HG03520 (cell line): ENCODE data around the gene ARHGAP26.

ENCODE experiments used
- ATAC-seq: cut with Tn5 transposase; IDR thresholded peaks from one replicate; pipeline ENCODE4 v1.9.1; 2021; ENCODE audit warnings: mild to moderate bottlenecking, moderate library complexity; ENCODE audit not compliant: unreplicated experiment

The ARHGAP26 gene

GRCh38 chr5:143130613-143131305, 360.6 kb downstream of the ARHGAP26 start:
- no peak for ATAC-seq

- no peak for ATAC-seq
Measured at GRCh38 chr5:143131972-143132371, 361.8 kb downstream of the ARHGAP26 start.

GRCh38 chr5:143132739-143133138, 362.6 kb downstream of the ARHGAP26 start:
- no peak for ATAC-seq

GRCh38 chr5:143133721-143134120, 363.5 kb downstream of the ARHGAP26 start:
- ATAC-seq, result no peak

GRCh38 chr5:143134269-143134668, 364.1 kb downstream of the ARHGAP26 start:
- ATAC-seq, result no peak

GRCh38 chr5:143134900-143135299, 364.7 kb downstream of the ARHGAP26 start:
- peak; percentile 59 for ATAC-seq

GRCh38 chr5:143135832-143136551, 365.8 kb downstream of the ARHGAP26 start:
- no peak for ATAC-seq

GRCh38 chr5:143138839-143139238, 368.7 kb downstream of the ARHGAP26 start:
- no peak for ATAC-seq

GRCh38 chr5:143139585-143139984, 369.4 kb downstream of the ARHGAP26 start:
- ATAC-seq, result no peak

- ATAC-seq, result no peak
Measured at GRCh38 chr5:143140492-143141203, 370.5 kb downstream of the ARHGAP26 start.

GRCh38 chr5:143141652-143142051, 371.5 kb downstream of the ARHGAP26 start:
- no peak for ATAC-seq

- no peak for ATAC-seq
Measured at GRCh38 chr5:143142596-143143435, 372.6 kb downstream of the ARHGAP26 start.

GRCh38 chr5:143143973-143144372, 373.8 kb downstream of the ARHGAP26 start:
- ATAC-seq, result no peak

GRCh38 chr5:143145243-143146160, 375.3 kb downstream of the ARHGAP26 start:
- no peak for ATAC-seq

- no peak for ATAC-seq
Measured at GRCh38 chr5:143146161-143146560, 376.0 kb downstream of the ARHGAP26 start.

GRCh38 chr5:143147383-143147782, 377.2 kb downstream of the ARHGAP26 start:
- ATAC-seq, result no peak

- ATAC-seq, result no peak
Measured at GRCh38 chr5:143147902-143148301, 377.7 kb downstream of the ARHGAP26 start.

- no peak for ATAC-seq
Measured at GRCh38 chr5:143148771-143149170, 378.6 kb downstream of the ARHGAP26 start.

GRCh38 chr5:143149759-143150158, 379.6 kb downstream of the ARHGAP26 start:
- no peak for ATAC-seq
